Fibroblast of the aortic adventitia (primary cell): ENCODE data around the gene TMC6. TPM values are rescaled to one million over a fixed set of nuclear protein-coding genes. Genes with fewer than 3 reads are reported as not detected.

Experiments used
- DNase-seq: peaks from one replicate; pipeline ENCODE4 v3.0.0-alpha.2; 2010; ENCODE audit warnings: low read depth
- H3K4me3 ChIP-seq: 2 replicates; pipeline ENCODE4 v1.5.1; 2011; ENCODE audit warnings: low read depth, mild to moderate bottlenecking, control low read depth, low read length, moderate library complexity
- CTCF ChIP-seq: IDR thresholded peaks from 2 replicates; pipeline ENCODE4 v1.5.1; 2011; ENCODE audit warnings: mild to moderate bottlenecking, low read length, control low read depth, inconsistent platforms; ENCODE audit not compliant: insufficient read depth
- total RNA-seq: library from RNA; depleted of rRNA; stranded (reverse); fragments of >200 nt; gene quantifications from 2 replicates; pipeline ENCODE4 v1.2.3, GENCODE V29; 2012; ENCODE audit warnings: low replicate concordance

TMC6 gene
- total RNA-seq, 1 donor: not detected

GRCh38 chr17:78166416-78166815 is 37.9 kb upstream of the TMC6 start:
- no peak overlapping the region for H3K4me3 ChIP-seq
- DNase-seq: no peak
- TF ChIP-seq CTCF: no peak

GRCh38 chr17:78164748-78165607 is 36.4 kb upstream of the TMC6 start:
- H3K4me3 ChIP-seq: no peak overlapping the region
- no peak for TF ChIP-seq CTCF

GRCh38 chr17:78163881-78164747 is 35.6 kb upstream of the TMC6 start:
- no peak overlapping the region for H3K4me3 ChIP-seq
- no peak for TF ChIP-seq CTCF
- DNase-seq: no peak

More at GRCh38 chr17:78164748-78165607, 36.4 kb upstream of the TMC6 start:
- no peak for DNase-seq

- TF ChIP-seq CTCF: no peak
- DNase-seq: peak; percentile 23
- H3K4me3 ChIP-seq: no peak overlapping the region
Measured at GRCh38 chr17:78159575-78160158, 31.1 kb upstream of the TMC6 start.

- no peak for TF ChIP-seq CTCF
- no peak for DNase-seq
- no peak overlapping the region for H3K4me3 ChIP-seq
Measured at GRCh38 chr17:78154903-78155811, 26.6 kb upstream of the TMC6 start.
